Measurements from ENCODE around the gene CCDC92. TPM values are rescaled to one million over a fixed set of nuclear protein-coding genes. Genes with fewer than 3 reads are reported as not detected.

The CCDC92 gene
- total RNA-seq, 2 donors from 2014 or later, result 2.6 to 13.7 TPM

- Mint-ChIP-seq H3K36me3 (peaks cover 7 to 15% of the 10 kb centered on the region in 2 donors), H3K9me3 (no peaks in the 10 kb centered on the region), H3K27ac (no peak overlapping the region)
- ATAC-seq, result no peak
- DNase-seq (ENCODE audit: low spot score in 2 of 2), result no peak
Measured at GRCh38 chr12:123989753-123990152, 17.1 kb upstream of the CCDC92 start.

GRCh38 chr12:123989168-123989567 is 16.5 kb upstream of the CCDC92 start:
- no peak overlapping the region for H3K27ac Mint-ChIP-seq
- DNase-seq (ENCODE audit: low spot score in 2 of 2) (no peak), ATAC-seq (no peak)

GRCh38 chr12:123987022-123987421 is 14.4 kb upstream of the CCDC92 start:
- H3K9me3 Mint-ChIP-seq, result no peaks in the 10 kb centered on the region
- no peak for DNase-seq (ENCODE audit: low spot score in 2 of 2)
- no peak overlapping the region for H3K27ac Mint-ChIP-seq
- H3K36me3 Mint-ChIP-seq, result peaks cover 7 to 10% of the 10 kb centered on the region in 2 donors
- no peak for ATAC-seq

More at GRCh38 chr12:123989168-123989567, 16.5 kb upstream of the CCDC92 start:
- Mint-ChIP-seq H3K9me3 (no peaks in the 10 kb centered on the region), H3K36me3 (peaks cover 7 to 15% of the 10 kb centered on the region in 2 donors)

- no peak for ATAC-seq
- no peak for DNase-seq (ENCODE audit: low spot score in 2 of 2)
- Mint-ChIP-seq H3K36me3 (peaks cover 7 to 10% of the 10 kb centered on the region in 2 donors), H3K27ac (no peak overlapping the region), H3K9me3 (no peaks in the 10 kb centered on the region)
Measured at GRCh38 chr12:123986374-123986965, 13.8 kb upstream of the CCDC92 start.

- H3K9me3 Mint-ChIP-seq, result no peaks in the 10 kb centered on the region
- peaks cover 0 to 10% of the 10 kb centered on the region in 2 donors for H3K36me3 Mint-ChIP-seq
- DNase-seq (ENCODE audit: low spot score in 2 of 2) (no peak), ATAC-seq (no peak)
- H3K27ac Mint-ChIP-seq, result no peak overlapping the region
Measured at GRCh38 chr12:123984903-123985302, 12.3 kb upstream of the CCDC92 start.

GRCh38 chr12:123983822-123984485 is 11.3 kb upstream of the CCDC92 start:
- H3K36me3 Mint-ChIP-seq, result peaks cover 0 to 10% of the 10 kb centered on the region in 2 donors
- DNase-seq (ENCODE audit: low spot score in 2 of 2), result peak in 1 of 2 donors; percentile 33
- peak; percentile 64 to 80 for ATAC-seq
- H3K27ac Mint-ChIP-seq, result peak overlapping the region in 1 of 2 donors; percentile 31
- no peaks in the 10 kb centered on the region for H3K9me3 Mint-ChIP-seq

GRCh38 chr12:123982269-123982668 is 9.6 kb upstream of the CCDC92 start:
- ATAC-seq, result no peak
- H3K27ac Mint-ChIP-seq, result no peak overlapping the region
- H3K36me3 Mint-ChIP-seq, result no peaks in the 10 kb centered on the region
- no peak for DNase-seq (ENCODE audit: low spot score in 2 of 2)
- no peaks in the 10 kb centered on the region for H3K9me3 Mint-ChIP-seq

GRCh38 chr12:123979566-123979965 is 6.9 kb upstream of the CCDC92 start:
- H3K36me3 Mint-ChIP-seq, result peaks cover 0 to 10% of the 10 kb centered on the region in 2 donors
- no peaks in the 10 kb centered on the region for H3K9me3 Mint-ChIP-seq
- ATAC-seq, result no peak
- no peak for DNase-seq (ENCODE audit: low spot score in 2 of 2)
- H3K27ac Mint-ChIP-seq, result no peak overlapping the region

- no peak for DNase-seq (ENCODE audit: low spot score in 2 of 2)
- H3K9me3 Mint-ChIP-seq, result no peaks in the 10 kb centered on the region
- peaks cover 5 to 23% of the 10 kb centered on the region in 2 donors for H3K36me3 Mint-ChIP-seq
- no peak overlapping the region for H3K27ac Mint-ChIP-seq
- ATAC-seq, result no peak
Measured at GRCh38 chr12:123976227-123976826, 3.7 kb upstream of the CCDC92 start.

GRCh38 chr12:123973552-123974341 is 1.1 kb upstream of the CCDC92 start:
- H3K27ac Mint-ChIP-seq, result peak overlapping the region; percentile 85 to 94
- peaks cover 5 to 23% of the 10 kb centered on the region in 2 donors for H3K36me3 Mint-ChIP-seq
- no peaks in the 10 kb centered on the region for H3K9me3 Mint-ChIP-seq
- DNase-seq (ENCODE audit: low spot score in 2 of 2), result peak; percentile 44 to 60
- ATAC-seq, result peak in 1 of 2 donors; percentile 6

GRCh38 chr12:123971770-123972456 is 718 bp downstream of the CCDC92 start:
- DNase-seq (ENCODE audit: low spot score in 2 of 2) (peak; percentile 47 to 65), ATAC-seq (peak; percentile 15 to 26)
- Mint-ChIP-seq H3K27ac (peak overlapping the region; percentile 75 to 85), H3K9me3 (no peaks in the 10 kb centered on the region), H3K36me3 (peaks cover 5 to 23% of the 10 kb centered on the region in 2 donors)

GRCh38 chr12:123971449-123971769 is 1.2 kb downstream of the CCDC92 start:
- H3K27ac Mint-ChIP-seq, result peak overlapping the region; percentile 75 to 85
- peaks cover 5 to 21% of the 10 kb centered on the region in 2 donors for H3K36me3 Mint-ChIP-seq
- DNase-seq (ENCODE audit: low spot score in 2 of 2) (no peak), ATAC-seq (no peak)
- no peaks in the 10 kb centered on the region for H3K9me3 Mint-ChIP-seq

GRCh38 chr12:123967121-123967586 is 5.5 kb downstream of the CCDC92 start:
- H3K27ac Mint-ChIP-seq, result no peak overlapping the region
- no peaks in the 10 kb centered on the region for H3K9me3 Mint-ChIP-seq
- no peak for ATAC-seq
- DNase-seq (ENCODE audit: low spot score in 2 of 2), result no peak
- H3K36me3 Mint-ChIP-seq, result peaks cover 0 to 4% of the 10 kb centered on the region in 2 donors

GRCh38 chr12:123966596-123966995 is 6.0 kb downstream of the CCDC92 start:
- ATAC-seq (no peak), DNase-seq (ENCODE audit: low spot score in 2 of 2) (no peak)
- Mint-ChIP-seq H3K27ac (peak overlapping the region in 1 of 2 donors; percentile 39), H3K9me3 (no peaks in the 10 kb centered on the region), H3K36me3 (peaks cover 0 to 2% of the 10 kb centered on the region in 2 donors)

GRCh38 chr12:123965382-123965781 is 7.2 kb downstream of the CCDC92 start:
- no peaks in the 10 kb centered on the region for H3K9me3 Mint-ChIP-seq
- H3K36me3 Mint-ChIP-seq, result no peaks in the 10 kb centered on the region
- no peak overlapping the region for H3K27ac Mint-ChIP-seq
- ATAC-seq (no peak), DNase-seq (ENCODE audit: low spot score in 2 of 2) (no peak)

- no peak overlapping the region for H3K27ac Mint-ChIP-seq
- ATAC-seq (no peak), DNase-seq (ENCODE audit: low spot score in 2 of 2) (no peak)
- no peaks in the 10 kb centered on the region for H3K9me3 Mint-ChIP-seq
- no peaks in the 10 kb centered on the region for H3K36me3 Mint-ChIP-seq
Measured at GRCh38 chr12:123963821-123964220, 8.8 kb downstream of the CCDC92 start.
